Measurements from ENCODE around the gene HOGA1. TPM values are rescaled to one million over a fixed set of nuclear protein-coding genes. Genes with fewer than 3 reads are reported as not detected.
A peak's percentile ranks its signal among the peaks of the same experiment; 100 is the strongest.

Gene HOGA1
- total and polyA plus RNA-seq, 4 donors = 2.6 to 4.0 (median 3.5) TPM

- WGBS (ENCODE audit: insufficient coverage) = 69% methylated on average over 10 of the region's 10 CpGs
- peaks cover 58% of the 10 kb centered on the region for H3K4me1 ChIP-seq (ENCODE audit: control insufficient read depth, insufficient read depth, low read length)
- no peaks in the 10 kb centered on the region for H3K9me3 ChIP-seq (ENCODE audit: control insufficient read depth, insufficient read depth, low read length)
- peak in 1 of 6 donors; percentile 43 for DNase-seq (ENCODE audit: low read depth in 4 of 6, low spot score in 6 of 6)
- no peak overlapping the region for H3K4me3 ChIP-seq (ENCODE audit: low read depth, low read length)
- H3K27ac ChIP-seq (ENCODE audit: low read depth, low read length) = peak overlapping the region; percentile 44
- no peaks in the 10 kb centered on the region for H3K27me3 ChIP-seq (ENCODE audit: control insufficient read depth, insufficient read depth, low read length)
- no peaks in the 10 kb centered on the region for H3K36me3 ChIP-seq (ENCODE audit: control insufficient read depth, insufficient read depth, low read length)
These were observed 41.1 kb upstream of the HOGA1 start for GRCh38 chr10:97543025-97543546.

- Histone ChIP-seq H3K27me3 (ENCODE audit: control insufficient read depth, insufficient read depth, low read length) (no peaks in the 10 kb centered on the region), H3K27ac (ENCODE audit: low read depth, low read length) (no peak overlapping the region), H3K4me3 (ENCODE audit: low read depth, low read length) (no peak overlapping the region), H3K4me1 (ENCODE audit: control insufficient read depth, insufficient read depth, low read length) (peaks cover 64% of the 10 kb centered on the region), H3K36me3 (ENCODE audit: control insufficient read depth, insufficient read depth, low read length) (no peaks in the 10 kb centered on the region), H3K9me3 (ENCODE audit: control insufficient read depth, insufficient read depth, low read length) (no peaks in the 10 kb centered on the region)
- 85% methylated on average over 10 of the region's 18 CpGs for WGBS (ENCODE audit: insufficient coverage)
- no peak for DNase-seq (ENCODE audit: low read depth in 4 of 6, low spot score in 6 of 6)
These were observed 37.5 kb upstream of the HOGA1 start for GRCh38 chr10:97546456-97547270.

GRCh38 chr10:97547271-97547600 lies 37.0 kb upstream of the HOGA1 start:
- Histone ChIP-seq H3K4me3 (ENCODE audit: low read depth, low read length) (no peak overlapping the region), H3K36me3 (ENCODE audit: control insufficient read depth, insufficient read depth, low read length) (no peaks in the 10 kb centered on the region), H3K9me3 (ENCODE audit: control insufficient read depth, insufficient read depth, low read length) (no peaks in the 10 kb centered on the region), H3K4me1 (ENCODE audit: control insufficient read depth, insufficient read depth, low read length) (peaks cover 58% of the 10 kb centered on the region), H3K27me3 (ENCODE audit: control insufficient read depth, insufficient read depth, low read length) (no peaks in the 10 kb centered on the region), H3K27ac (ENCODE audit: low read depth, low read length) (no peak overlapping the region)
- DNase-seq (ENCODE audit: low read depth in 4 of 6, low spot score in 6 of 6) = no peak
- WGBS (ENCODE audit: insufficient coverage) = 43% methylated on average over 4 of the region's 4 CpGs

GRCh38 chr10:97547962-97548361 lies 36.2 kb upstream of the HOGA1 start:
- DNase-seq (ENCODE audit: low read depth in 4 of 6, low spot score in 6 of 6) = peak in 1 of 6 donors; percentile 32
- H3K4me3 ChIP-seq (ENCODE audit: low read depth, low read length) = no peak overlapping the region
- H3K27me3 ChIP-seq (ENCODE audit: control insufficient read depth, insufficient read depth, low read length) = no peaks in the 10 kb centered on the region
- H3K36me3 ChIP-seq (ENCODE audit: control insufficient read depth, insufficient read depth, low read length) = no peaks in the 10 kb centered on the region
- peaks cover 51% of the 10 kb centered on the region for H3K4me1 ChIP-seq (ENCODE audit: control insufficient read depth, insufficient read depth, low read length)
- WGBS (ENCODE audit: insufficient coverage) = 46% methylated on average over 2 of the region's 4 CpGs
- H3K9me3 ChIP-seq (ENCODE audit: control insufficient read depth, insufficient read depth, low read length) = no peaks in the 10 kb centered on the region
- no peak overlapping the region for H3K27ac ChIP-seq (ENCODE audit: low read depth, low read length)

GRCh38 chr10:97548828-97549455 lies 35.2 kb upstream of the HOGA1 start:
- H3K4me1 ChIP-seq (ENCODE audit: control insufficient read depth, insufficient read depth, low read length) = peaks cover 46% of the 10 kb centered on the region
- no peak overlapping the region for H3K4me3 ChIP-seq (ENCODE audit: low read depth, low read length)
- WGBS (ENCODE audit: insufficient coverage) = 76% methylated on average over 12 of the region's 13 CpGs
- peak overlapping the region; percentile 52 for H3K27ac ChIP-seq (ENCODE audit: low read depth, low read length)
- DNase-seq (ENCODE audit: low read depth in 4 of 6, low spot score in 6 of 6) = peak in 1 of 6 donors; percentile 23
- no peaks in the 10 kb centered on the region for H3K9me3 ChIP-seq (ENCODE audit: control insufficient read depth, insufficient read depth, low read length)
- H3K27me3 ChIP-seq (ENCODE audit: control insufficient read depth, insufficient read depth, low read length) = no peaks in the 10 kb centered on the region
- H3K36me3 ChIP-seq (ENCODE audit: control insufficient read depth, insufficient read depth, low read length) = no peaks in the 10 kb centered on the region

GRCh38 chr10:97549587-97550322 lies 34.4 kb upstream of the HOGA1 start:
- Histone ChIP-seq H3K4me1 (ENCODE audit: control insufficient read depth, insufficient read depth, low read length) (peaks cover 46% of the 10 kb centered on the region), H3K4me3 (ENCODE audit: low read depth, low read length) (no peak overlapping the region), H3K27ac (ENCODE audit: low read depth, low read length) (peak overlapping the region; percentile 52), H3K36me3 (ENCODE audit: control insufficient read depth, insufficient read depth, low read length) (no peaks in the 10 kb centered on the region), H3K27me3 (ENCODE audit: control insufficient read depth, insufficient read depth, low read length) (no peaks in the 10 kb centered on the region), H3K9me3 (ENCODE audit: control insufficient read depth, insufficient read depth, low read length) (no peaks in the 10 kb centered on the region)
- WGBS (ENCODE audit: insufficient coverage) = 42% methylated on average over 13 of the region's 13 CpGs
- DNase-seq (ENCODE audit: low read depth in 4 of 6, low spot score in 6 of 6) = peak in 2 of 6 donors; percentile 32 to 64

- DNase-seq (ENCODE audit: low read depth in 4 of 6, low spot score in 6 of 6) = no peak
- 84% methylated on average over 3 of the region's 10 CpGs for WGBS (ENCODE audit: insufficient coverage)
- Histone ChIP-seq H3K36me3 (ENCODE audit: control insufficient read depth, insufficient read depth, low read length) (no peaks in the 10 kb centered on the region), H3K4me1 (ENCODE audit: control insufficient read depth, insufficient read depth, low read length) (peaks cover 46% of the 10 kb centered on the region), H3K4me3 (ENCODE audit: low read depth, low read length) (no peak overlapping the region), H3K9me3 (ENCODE audit: control insufficient read depth, insufficient read depth, low read length) (no peaks in the 10 kb centered on the region), H3K27me3 (ENCODE audit: control insufficient read depth, insufficient read depth, low read length) (no peaks in the 10 kb centered on the region), H3K27ac (ENCODE audit: low read depth, low read length) (peak overlapping the region; percentile 52)
These were observed 33.6 kb upstream of the HOGA1 start for GRCh38 chr10:97550336-97551149.

GRCh38 chr10:97551271-97551670 lies 32.9 kb upstream of the HOGA1 start:
- no peak overlapping the region for H3K27ac ChIP-seq (ENCODE audit: low read depth, low read length)
- no peak for DNase-seq (ENCODE audit: low read depth in 4 of 6, low spot score in 6 of 6)
- H3K4me3 ChIP-seq (ENCODE audit: low read depth, low read length) = no peak overlapping the region
- H3K4me1 ChIP-seq (ENCODE audit: control insufficient read depth, insufficient read depth, low read length) = peaks cover 46% of the 10 kb centered on the region
- 92% methylated on average over 3 of the region's 6 CpGs for WGBS (ENCODE audit: insufficient coverage)
- H3K36me3 ChIP-seq (ENCODE audit: control insufficient read depth, insufficient read depth, low read length) = no peaks in the 10 kb centered on the region
- H3K27me3 ChIP-seq (ENCODE audit: control insufficient read depth, insufficient read depth, low read length) = no peaks in the 10 kb centered on the region
- no peaks in the 10 kb centered on the region for H3K9me3 ChIP-seq (ENCODE audit: control insufficient read depth, insufficient read depth, low read length)

GRCh38 chr10:97553575-97554031 lies 30.6 kb upstream of the HOGA1 start:
- Histone ChIP-seq H3K27ac (ENCODE audit: low read depth, low read length) (no peak overlapping the region), H3K36me3 (ENCODE audit: control insufficient read depth, insufficient read depth, low read length) (no peaks in the 10 kb centered on the region), H3K4me3 (ENCODE audit: low read depth, low read length) (no peak overlapping the region), H3K9me3 (ENCODE audit: control insufficient read depth, insufficient read depth, low read length) (no peaks in the 10 kb centered on the region), H3K4me1 (ENCODE audit: control insufficient read depth, insufficient read depth, low read length) (peaks cover 26% of the 10 kb centered on the region), H3K27me3 (ENCODE audit: control insufficient read depth, insufficient read depth, low read length) (no peaks in the 10 kb centered on the region)
- peak in 2 of 6 donors; percentile 72 to 81 for DNase-seq (ENCODE audit: low read depth in 4 of 6, low spot score in 6 of 6)
- WGBS (ENCODE audit: insufficient coverage) = 16% methylated on average over 5 of the region's 6 CpGs
